Measurements from ENCODE around the gene VWC2L. TPM values are rescaled to one million over a fixed set of nuclear protein-coding genes. Genes with fewer than 3 reads are reported as not detected.

The VWC2L gene
- total RNA-seq, 1 donor from 2014 or later: not detected

DNA sequence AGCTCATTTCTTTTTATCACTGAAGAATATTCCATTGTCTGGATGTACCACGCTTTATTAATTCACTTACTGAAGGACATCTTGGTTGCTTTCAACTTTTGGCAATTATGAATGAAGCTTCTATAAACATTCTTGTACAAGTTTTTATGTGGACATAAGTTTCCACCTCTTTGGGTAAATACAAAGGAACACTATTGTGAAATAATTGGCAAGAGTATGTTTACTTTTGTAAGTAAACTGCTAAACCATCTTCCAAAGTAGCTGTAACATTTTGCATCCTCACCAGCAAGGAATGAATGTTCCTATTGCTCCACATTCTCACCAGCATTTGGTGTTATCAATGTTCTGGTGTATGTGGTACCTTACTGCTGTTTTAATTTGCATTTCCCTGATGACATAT, 15.8 kb upstream of the VWC2L start:
- Mint-ChIP-seq H3K27ac (no peak overlapping the region), H3K4me1 (ENCODE audit: low read depth) (no peaks in the 10 kb centered on the region), H3K36me3 (ENCODE audit: low read depth) (no peaks in the 10 kb centered on the region), H3K4me3 (ENCODE audit: low read depth) (no peak overlapping the region), H3K27me3 (ENCODE audit: low read depth) (no peaks in the 10 kb centered on the region), H3K9me3 (no peaks in the 10 kb centered on the region)
- intact Hi-C loops (cut with micrococcal nuclease): no loop called here
- no peak for DNase-seq (ENCODE audit: low spot score)

DNA sequence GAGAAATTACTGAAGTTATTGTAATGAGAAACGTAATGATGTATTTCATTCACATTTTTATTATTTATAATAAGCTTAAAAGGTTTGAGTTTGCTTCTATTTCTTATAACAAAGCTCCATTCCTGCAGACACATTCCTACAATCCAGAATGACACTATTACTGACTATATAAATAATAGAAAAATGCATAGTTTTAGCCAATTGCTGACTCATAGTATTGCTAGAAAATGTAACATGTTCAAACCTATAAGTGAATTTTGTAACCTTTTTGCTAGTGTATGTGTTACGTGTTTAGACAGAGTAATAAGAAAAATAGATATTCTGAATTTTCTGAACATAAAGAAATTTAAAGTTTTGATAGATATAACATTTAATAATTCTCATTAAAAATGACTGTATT, 9.3 kb upstream of the VWC2L start:
- H3K4me3 Mint-ChIP-seq (ENCODE audit: low read depth): no peak overlapping the region
- H3K4me1 Mint-ChIP-seq (ENCODE audit: low read depth): no peaks in the 10 kb centered on the region
- no peak for DNase-seq (ENCODE audit: low spot score)
- no peaks in the 10 kb centered on the region for H3K27me3 Mint-ChIP-seq (ENCODE audit: low read depth)
- intact Hi-C loops (cut with micrococcal nuclease): no loop called here
- H3K9me3 Mint-ChIP-seq: no peaks in the 10 kb centered on the region
- no peaks in the 10 kb centered on the region for H3K36me3 Mint-ChIP-seq (ENCODE audit: low read depth)
- H3K27ac Mint-ChIP-seq: no peak overlapping the region

DNA sequence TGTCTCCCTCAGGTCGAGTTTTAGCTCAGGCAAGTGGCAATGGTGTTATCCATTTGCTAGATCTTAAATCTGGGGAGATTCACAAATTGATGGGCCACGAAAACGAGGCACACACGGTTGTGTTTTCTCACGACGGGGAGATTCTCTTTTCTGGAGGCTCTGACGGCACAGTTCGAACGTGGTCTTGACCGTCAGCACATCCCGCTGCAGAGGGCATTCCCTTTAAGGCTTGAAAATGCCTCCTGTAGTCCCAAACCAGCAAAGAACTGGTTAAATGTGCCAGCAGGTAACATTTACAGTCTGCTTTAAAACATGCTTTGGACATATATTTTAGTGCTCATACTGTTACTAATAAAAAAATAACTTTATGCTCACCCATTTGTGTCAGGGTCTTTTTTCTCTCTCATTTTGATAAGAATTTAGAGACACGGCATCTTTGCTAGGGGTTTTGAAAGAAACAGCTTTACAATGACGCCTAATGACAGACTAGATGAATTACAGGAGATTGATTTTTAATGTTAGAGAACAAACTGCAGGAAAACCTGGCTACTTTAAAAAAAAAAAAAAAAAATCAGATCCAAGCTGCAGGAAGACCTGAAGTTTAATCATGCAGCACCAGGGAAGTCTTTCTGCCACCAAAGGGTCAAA, 602 bp upstream of the VWC2L start:
- no peaks in the 10 kb centered on the region for H3K4me1 Mint-ChIP-seq (ENCODE audit: low read depth)
- no peak overlapping the region for H3K27ac Mint-ChIP-seq
- no peaks in the 10 kb centered on the region for H3K9me3 Mint-ChIP-seq
- H3K27me3 Mint-ChIP-seq (ENCODE audit: low read depth): no peaks in the 10 kb centered on the region
- no peak overlapping the region for H3K4me3 Mint-ChIP-seq (ENCODE audit: low read depth)
- DNase-seq (ENCODE audit: low spot score): no peak
- intact Hi-C loops (cut with micrococcal nuclease): no loop called here
- no peaks in the 10 kb centered on the region for H3K36me3 Mint-ChIP-seq (ENCODE audit: low read depth)

DNA sequence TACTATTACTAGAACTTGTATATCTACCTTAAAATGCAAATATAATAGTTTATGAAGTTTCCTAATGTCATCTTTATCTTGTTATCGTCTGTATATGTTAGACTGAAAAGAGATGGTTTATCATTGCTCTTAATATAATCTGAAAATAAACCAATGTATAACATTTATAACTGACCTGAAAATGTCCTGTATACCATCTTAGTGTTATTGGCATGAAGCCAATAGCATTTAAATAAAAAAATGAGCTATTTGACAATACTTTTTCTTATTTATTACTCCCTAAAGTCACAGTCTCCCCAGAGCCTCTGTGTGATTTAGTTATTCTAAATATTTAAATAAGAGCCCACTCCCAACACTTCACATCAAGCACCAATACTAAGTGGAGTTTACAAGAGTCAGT, 1.8 kb downstream of the VWC2L start:
- Mint-ChIP-seq H3K4me1 (ENCODE audit: low read depth) (no peaks in the 10 kb centered on the region), H3K27me3 (ENCODE audit: low read depth) (no peaks in the 10 kb centered on the region), H3K4me3 (ENCODE audit: low read depth) (no peak overlapping the region), H3K36me3 (ENCODE audit: low read depth) (no peaks in the 10 kb centered on the region), H3K9me3 (no peaks in the 10 kb centered on the region), H3K27ac (no peak overlapping the region)
- DNase-seq (ENCODE audit: low spot score): no peak
- intact Hi-C loops (cut with micrococcal nuclease): no loop called here

DNA sequence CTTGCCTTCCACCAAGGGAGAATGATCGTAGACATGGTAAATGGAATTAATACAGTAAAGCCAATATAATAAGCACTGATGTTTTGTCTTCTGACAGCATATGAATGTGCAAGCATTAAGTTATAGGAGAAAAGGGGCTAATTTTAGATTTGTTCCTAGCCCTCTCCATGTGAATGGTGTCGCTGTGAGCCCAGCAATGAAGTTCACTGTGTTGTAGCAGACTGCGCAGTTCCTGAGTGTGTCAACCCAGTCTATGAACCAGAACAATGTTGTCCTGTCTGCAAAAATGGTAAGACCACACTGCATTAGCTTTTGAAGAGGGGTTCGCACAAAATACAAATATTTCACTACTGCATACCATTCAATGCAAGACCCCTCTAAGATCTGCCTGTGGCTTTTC, 25.6 kb downstream of the VWC2L start:
- intact Hi-C loops (cut with micrococcal nuclease): no loop called here
- no peaks in the 10 kb centered on the region for H3K27me3 Mint-ChIP-seq (ENCODE audit: low read depth)
- no peak overlapping the region for H3K27ac Mint-ChIP-seq
- no peaks in the 10 kb centered on the region for H3K9me3 Mint-ChIP-seq
- H3K4me1 Mint-ChIP-seq (ENCODE audit: low read depth): no peaks in the 10 kb centered on the region
- DNase-seq (ENCODE audit: low spot score): no peak
- no peak overlapping the region for H3K4me3 Mint-ChIP-seq (ENCODE audit: low read depth)
- no peaks in the 10 kb centered on the region for H3K36me3 Mint-ChIP-seq (ENCODE audit: low read depth)

DNA sequence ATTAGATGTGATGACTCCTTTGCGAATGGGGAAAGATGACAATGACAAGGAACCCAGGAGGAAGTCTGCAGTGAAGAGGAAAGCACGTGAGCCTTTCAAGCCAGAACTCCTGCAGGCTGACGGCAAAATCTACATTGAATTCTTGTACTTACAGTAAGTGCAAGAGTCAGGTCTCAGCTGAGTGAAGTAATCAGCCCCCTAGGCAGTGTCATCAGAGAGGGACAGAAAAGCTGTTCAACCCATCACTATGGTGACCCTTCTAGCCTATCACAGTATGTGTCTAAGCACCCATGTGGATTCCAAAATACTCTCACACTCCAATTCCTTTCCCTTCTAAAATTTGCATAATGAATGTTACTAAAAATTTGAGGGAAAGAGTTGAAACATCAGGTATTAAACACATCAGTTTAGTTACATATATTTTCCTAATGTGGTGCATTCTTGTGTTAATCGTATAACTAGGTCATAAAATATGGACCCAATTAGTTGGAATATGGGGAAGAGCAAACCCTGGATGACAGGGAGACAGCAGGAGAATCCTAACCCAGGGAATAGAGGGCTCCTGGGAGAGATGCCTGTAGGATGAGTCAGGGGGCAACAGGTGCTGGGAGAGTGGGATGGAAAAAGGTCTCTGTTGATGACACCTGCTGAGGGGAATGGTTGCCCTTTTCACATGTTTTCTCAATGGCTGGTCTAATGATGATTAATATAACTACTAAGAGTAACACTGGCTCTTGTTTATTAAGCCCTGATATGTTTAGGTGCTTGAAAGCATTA, 39.5 kb downstream of the VWC2L start:
- H3K4me3 Mint-ChIP-seq (ENCODE audit: low read depth): no peak overlapping the region
- intact Hi-C loops (cut with micrococcal nuclease): no loop called here
- no peaks in the 10 kb centered on the region for H3K27me3 Mint-ChIP-seq (ENCODE audit: low read depth)
- H3K9me3 Mint-ChIP-seq: no peaks in the 10 kb centered on the region
- H3K27ac Mint-ChIP-seq: no peak overlapping the region
- no peaks in the 10 kb centered on the region for H3K36me3 Mint-ChIP-seq (ENCODE audit: low read depth)
- no peaks in the 10 kb centered on the region for H3K4me1 Mint-ChIP-seq (ENCODE audit: low read depth)
- no peak for DNase-seq (ENCODE audit: low spot score)

DNA sequence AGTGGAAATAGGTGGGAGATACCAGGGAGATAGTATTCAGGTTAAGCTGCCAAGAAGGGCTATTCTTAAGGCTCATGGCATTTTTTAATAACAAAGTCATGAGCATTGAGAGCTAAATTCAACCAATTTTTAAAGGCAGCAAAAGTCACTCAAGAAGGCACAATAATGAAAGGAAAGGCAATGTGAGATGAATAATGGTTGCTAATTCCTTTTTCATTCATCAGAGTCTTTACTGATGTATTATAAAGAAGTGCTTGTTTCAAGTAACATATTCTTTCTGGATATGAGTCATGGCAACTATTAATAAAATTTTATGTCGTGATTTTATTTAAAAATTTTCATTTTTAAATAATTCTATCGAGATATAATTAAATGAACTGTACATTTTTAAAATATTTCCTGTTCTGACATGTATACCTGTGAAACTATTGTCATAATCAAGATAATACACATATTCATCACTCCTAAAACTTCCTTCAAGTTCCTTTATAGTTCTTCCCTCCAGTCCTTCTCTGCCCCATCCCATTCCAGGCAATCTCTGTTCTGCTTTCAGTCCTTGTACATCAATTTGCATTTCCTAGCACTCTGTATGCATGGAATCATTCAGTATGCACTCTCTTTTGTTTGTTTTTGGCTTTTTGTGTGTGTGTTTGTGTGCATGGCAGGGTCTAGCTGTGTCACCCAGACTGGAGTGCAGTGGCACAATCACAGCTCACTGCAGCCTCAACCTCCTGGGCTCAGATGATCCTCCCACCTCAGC, 40.8 kb downstream of the VWC2L start:
- Mint-ChIP-seq H3K9me3 (no peaks in the 10 kb centered on the region), H3K4me3 (ENCODE audit: low read depth) (no peak overlapping the region), H3K4me1 (ENCODE audit: low read depth) (no peaks in the 10 kb centered on the region), H3K27me3 (ENCODE audit: low read depth) (no peaks in the 10 kb centered on the region), H3K27ac (no peak overlapping the region), H3K36me3 (ENCODE audit: low read depth) (no peaks in the 10 kb centered on the region)
- intact Hi-C loops (cut with micrococcal nuclease): no loop called here
- no peak for DNase-seq (ENCODE audit: low spot score)

DNA sequence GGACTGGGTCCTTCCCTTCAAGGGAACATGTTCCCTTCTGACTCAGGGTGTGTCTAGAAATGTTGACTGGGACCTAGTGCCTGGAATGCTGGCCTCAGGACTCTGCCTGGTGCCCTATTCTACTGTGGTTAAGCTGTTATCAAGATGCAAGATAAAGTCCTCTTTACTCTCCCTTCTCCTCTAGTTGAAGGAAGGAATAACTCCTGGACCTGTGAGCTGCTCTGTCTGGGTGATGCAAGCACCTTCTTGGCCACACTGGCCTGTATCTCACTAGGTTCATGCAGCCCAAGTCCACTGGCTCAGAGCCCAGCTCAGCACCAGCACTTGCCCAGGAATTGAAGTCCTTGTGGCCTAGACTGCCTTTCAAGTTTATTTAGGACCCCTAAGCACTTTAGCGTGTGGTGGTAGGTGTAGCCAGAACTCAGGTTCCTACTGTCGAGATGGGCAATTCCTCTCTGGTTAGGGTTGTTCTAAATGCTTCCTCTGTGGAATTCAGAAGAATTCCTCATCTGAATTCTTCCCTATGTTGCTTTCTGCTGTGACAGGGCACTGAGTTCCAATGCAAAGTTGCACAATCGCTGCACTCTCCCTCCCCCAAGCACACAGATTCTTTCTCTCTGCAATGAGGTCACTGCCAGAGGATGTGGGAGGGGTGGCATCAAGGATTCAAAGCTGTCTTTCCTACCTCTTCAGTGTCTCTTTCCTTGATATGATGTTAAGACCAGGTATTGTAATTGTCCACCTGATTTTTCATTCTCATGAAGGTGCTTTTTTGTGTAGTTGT, 54.7 kb downstream of the VWC2L start:
- Mint-ChIP-seq H3K27me3 (ENCODE audit: low read depth) (no peaks in the 10 kb centered on the region), H3K36me3 (ENCODE audit: low read depth) (no peaks in the 10 kb centered on the region), H3K27ac (no peak overlapping the region), H3K9me3 (no peaks in the 10 kb centered on the region), H3K4me3 (ENCODE audit: low read depth) (no peak overlapping the region), H3K4me1 (ENCODE audit: low read depth) (no peaks in the 10 kb centered on the region)
- intact Hi-C loops (cut with micrococcal nuclease): no loop called here
- no peak for DNase-seq (ENCODE audit: low spot score)

DNA sequence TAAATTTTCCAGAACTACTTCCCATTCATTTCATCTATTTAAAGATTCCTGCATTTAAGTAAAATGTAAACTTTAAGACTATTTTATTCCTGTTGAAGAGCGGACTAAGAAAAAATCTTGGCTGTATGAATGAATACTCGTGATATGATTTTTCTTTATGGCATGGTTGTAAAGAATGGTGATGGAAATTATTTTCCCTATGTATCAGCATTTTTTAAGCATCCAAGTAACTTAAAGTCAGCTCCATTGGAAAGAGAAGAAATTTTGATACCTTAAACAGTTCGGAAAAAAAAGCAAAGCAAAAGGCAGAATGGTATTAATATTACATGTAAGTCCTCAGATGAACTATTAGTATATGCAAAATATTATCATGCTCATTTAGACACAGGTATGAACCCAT, 58.9 kb downstream of the VWC2L start:
- Mint-ChIP-seq H3K36me3 (ENCODE audit: low read depth) (no peaks in the 10 kb centered on the region), H3K4me1 (ENCODE audit: low read depth) (no peaks in the 10 kb centered on the region), H3K27me3 (ENCODE audit: low read depth) (no peaks in the 10 kb centered on the region), H3K4me3 (ENCODE audit: low read depth) (no peak overlapping the region), H3K27ac (no peak overlapping the region), H3K9me3 (no peaks in the 10 kb centered on the region)
- DNase-seq (ENCODE audit: low spot score): no peak
- intact Hi-C loops (cut with micrococcal nuclease): no loop called here

DNA sequence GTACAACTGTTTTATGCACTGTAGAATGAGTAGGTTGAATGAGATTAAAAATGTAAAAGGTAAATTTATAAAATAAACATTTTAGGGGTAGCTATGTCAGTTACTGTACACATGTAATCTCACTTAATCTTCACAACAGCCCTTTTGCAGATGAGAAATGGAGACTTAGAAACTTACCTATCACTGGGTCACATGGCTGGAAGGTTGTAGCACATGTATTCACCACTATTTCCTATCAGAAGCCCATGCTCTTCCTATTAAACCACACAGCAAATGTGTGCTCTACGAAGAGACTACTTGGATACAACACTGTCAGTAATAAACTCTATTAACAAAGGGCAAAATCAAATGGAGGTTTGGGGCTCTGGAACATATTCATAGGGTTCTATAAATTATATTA, 60.5 kb downstream of the VWC2L start:
- intact Hi-C loops (cut with micrococcal nuclease): no loop called here
- DNase-seq (ENCODE audit: low spot score): no peak
- H3K27ac Mint-ChIP-seq: no peak overlapping the region
- no peak overlapping the region for H3K4me3 Mint-ChIP-seq (ENCODE audit: low read depth)
- H3K4me1 Mint-ChIP-seq (ENCODE audit: low read depth): no peaks in the 10 kb centered on the region
- H3K27me3 Mint-ChIP-seq (ENCODE audit: low read depth): no peaks in the 10 kb centered on the region
- H3K36me3 Mint-ChIP-seq (ENCODE audit: low read depth): no peaks in the 10 kb centered on the region
- H3K9me3 Mint-ChIP-seq: no peaks in the 10 kb centered on the region

DNA sequence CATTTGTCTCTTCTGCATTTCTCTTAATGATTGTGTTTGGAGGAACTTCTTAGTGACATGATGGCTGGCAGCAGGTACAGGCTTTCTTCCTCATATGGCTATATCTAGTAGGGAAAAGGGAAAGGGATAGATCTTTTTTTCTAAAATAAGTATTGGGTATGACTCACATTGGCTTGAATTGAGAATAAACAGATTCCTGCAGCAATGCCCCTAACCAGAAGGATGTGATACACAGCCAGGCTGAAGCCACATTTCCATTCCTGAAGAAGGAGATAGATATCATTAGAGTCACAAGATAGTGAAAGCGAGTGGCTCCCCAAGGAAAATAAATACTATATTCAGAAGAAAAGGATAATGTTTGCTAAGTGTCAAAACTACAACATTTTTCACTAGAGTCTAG, 61.1 kb downstream of the VWC2L start:
- H3K27ac Mint-ChIP-seq: no peak overlapping the region
- no peaks in the 10 kb centered on the region for H3K4me1 Mint-ChIP-seq (ENCODE audit: low read depth)
- H3K4me3 Mint-ChIP-seq (ENCODE audit: low read depth): no peak overlapping the region
- intact Hi-C loops (cut with micrococcal nuclease): no loop called here
- H3K27me3 Mint-ChIP-seq (ENCODE audit: low read depth): no peaks in the 10 kb centered on the region
- no peak for DNase-seq (ENCODE audit: low spot score)
- no peaks in the 10 kb centered on the region for H3K36me3 Mint-ChIP-seq (ENCODE audit: low read depth)
- H3K9me3 Mint-ChIP-seq: no peaks in the 10 kb centered on the region

DNA sequence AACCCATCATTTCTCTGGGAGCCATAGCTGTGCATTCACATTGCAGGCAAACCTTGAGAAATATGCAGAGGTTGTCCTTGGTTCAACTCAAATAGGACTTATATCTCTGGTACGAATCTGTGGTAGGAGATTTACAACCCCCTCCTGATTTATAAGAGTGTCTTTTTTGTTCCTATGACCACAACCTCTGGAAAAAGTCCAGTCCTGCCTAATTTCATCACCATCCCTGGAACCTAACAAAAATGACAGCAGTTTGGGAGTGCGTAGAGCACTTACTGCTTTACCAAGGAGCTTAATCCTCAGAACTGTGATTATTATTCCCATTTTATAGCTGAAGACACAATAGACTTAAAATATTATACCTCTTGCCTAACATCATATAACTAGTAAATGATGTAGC, 66.5 kb downstream of the VWC2L start:
- no peaks in the 10 kb centered on the region for H3K4me1 Mint-ChIP-seq (ENCODE audit: low read depth)
- H3K9me3 Mint-ChIP-seq: no peaks in the 10 kb centered on the region
- H3K4me3 Mint-ChIP-seq (ENCODE audit: low read depth): no peak overlapping the region
- intact Hi-C loops (cut with micrococcal nuclease): no loop called here
- H3K27ac Mint-ChIP-seq: no peak overlapping the region
- no peaks in the 10 kb centered on the region for H3K36me3 Mint-ChIP-seq (ENCODE audit: low read depth)
- no peaks in the 10 kb centered on the region for H3K27me3 Mint-ChIP-seq (ENCODE audit: low read depth)
- DNase-seq (ENCODE audit: low spot score): no peak
